C1 segment of cervical spinal cord (tissue), 14 donors: ENCODE results near the gene RUFY1.
A peak's percentile ranks its signal among the peaks of the same experiment; 100 is the strongest.
"Not testable (repeated sequence)": the region's sequence is repeated elsewhere in the genome, so short reads cannot be mapped to it uniquely, and the experiment has no call there.

Experiments
- DNase-seq, 14 donors: peaks; one replicate each; lab custom pipeline; 2025; lab: John Stamatoyannopoulos, UW

Gene RUFY1

GRCh38 chr5:179536676-179537075, 13.7 kb upstream of the RUFY1 start:
- DNase-seq, result no peak

- DNase-seq, result no peak
These were observed 8.2 kb upstream of the RUFY1 start for GRCh38 chr5:179542170-179542569.

- DNase-seq, result not testable (repeated sequence)
These were observed 7.1 kb upstream of the RUFY1 start for GRCh38 chr5:179543275-179543674.

DNA sequence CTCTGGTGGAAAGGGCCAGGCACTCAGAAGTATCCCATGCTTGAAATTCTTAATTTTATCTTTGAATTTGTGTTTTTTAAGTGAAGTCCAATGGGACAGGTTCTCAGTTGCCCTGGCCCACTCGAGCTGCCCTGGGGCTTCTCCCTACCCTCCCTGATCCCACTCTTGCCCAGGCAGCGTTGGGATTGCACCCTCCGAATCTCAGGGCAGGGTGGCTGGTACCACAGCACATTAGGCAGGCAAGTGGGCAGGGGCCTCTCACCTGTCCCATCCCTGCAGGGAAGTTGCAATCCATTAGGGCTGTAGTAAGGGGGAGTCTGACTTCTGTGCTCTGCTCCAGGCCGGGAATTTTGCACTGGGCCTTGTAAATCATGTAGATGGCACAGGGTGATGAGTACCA, 2.7 kb downstream of the RUFY1 start:
- DNase-seq, result no peak

DNA sequence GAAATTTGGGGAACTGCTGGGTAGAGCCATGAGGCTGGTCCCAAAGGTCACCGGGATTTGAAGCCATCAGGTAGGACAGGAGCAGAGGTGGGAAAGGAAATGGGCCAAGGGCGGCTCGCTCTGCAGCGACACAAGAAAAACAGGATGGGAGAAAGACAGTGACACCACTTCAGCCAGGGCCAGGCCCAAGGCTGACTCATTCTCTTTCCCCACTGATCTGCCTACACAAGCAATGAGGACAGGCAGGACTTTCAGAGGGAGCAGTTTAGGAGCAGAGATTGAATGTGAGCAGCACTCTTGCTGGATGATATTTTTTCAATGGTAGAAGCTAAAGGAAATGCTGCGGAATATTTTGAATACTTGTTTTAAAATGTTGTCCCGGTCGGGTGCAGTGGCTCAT, 3.5 kb downstream of the RUFY1 start:
- no peak for DNase-seq

- DNase-seq, result no peak
These were observed 4.6 kb downstream of the RUFY1 start for GRCh38 chr5:179554981-179555380.

GRCh38 chr5:179558261-179558799, 8.0 kb downstream of the RUFY1 start:
- not testable (repeated sequence) for DNase-seq

DNA sequence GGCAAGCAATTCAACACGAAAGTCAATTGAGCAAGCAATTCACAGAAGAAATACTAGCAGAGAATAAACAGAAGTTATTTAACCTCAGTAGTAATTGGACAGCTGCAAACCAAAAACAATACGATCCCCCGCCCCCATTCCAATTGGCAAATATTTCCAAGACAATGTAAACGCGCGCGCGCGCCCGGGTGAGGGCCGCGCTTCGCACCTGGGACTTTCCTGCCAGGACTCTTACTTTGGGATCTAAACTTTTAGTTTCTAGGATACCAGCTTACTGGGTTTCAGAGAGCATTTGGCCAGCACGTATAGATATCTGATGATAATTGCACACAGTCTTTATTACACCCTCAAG, 8.6 kb downstream of the RUFY1 start:
- peak in 5 of 14 donors; percentile 13 to 54 (median 36) for DNase-seq

DNA sequence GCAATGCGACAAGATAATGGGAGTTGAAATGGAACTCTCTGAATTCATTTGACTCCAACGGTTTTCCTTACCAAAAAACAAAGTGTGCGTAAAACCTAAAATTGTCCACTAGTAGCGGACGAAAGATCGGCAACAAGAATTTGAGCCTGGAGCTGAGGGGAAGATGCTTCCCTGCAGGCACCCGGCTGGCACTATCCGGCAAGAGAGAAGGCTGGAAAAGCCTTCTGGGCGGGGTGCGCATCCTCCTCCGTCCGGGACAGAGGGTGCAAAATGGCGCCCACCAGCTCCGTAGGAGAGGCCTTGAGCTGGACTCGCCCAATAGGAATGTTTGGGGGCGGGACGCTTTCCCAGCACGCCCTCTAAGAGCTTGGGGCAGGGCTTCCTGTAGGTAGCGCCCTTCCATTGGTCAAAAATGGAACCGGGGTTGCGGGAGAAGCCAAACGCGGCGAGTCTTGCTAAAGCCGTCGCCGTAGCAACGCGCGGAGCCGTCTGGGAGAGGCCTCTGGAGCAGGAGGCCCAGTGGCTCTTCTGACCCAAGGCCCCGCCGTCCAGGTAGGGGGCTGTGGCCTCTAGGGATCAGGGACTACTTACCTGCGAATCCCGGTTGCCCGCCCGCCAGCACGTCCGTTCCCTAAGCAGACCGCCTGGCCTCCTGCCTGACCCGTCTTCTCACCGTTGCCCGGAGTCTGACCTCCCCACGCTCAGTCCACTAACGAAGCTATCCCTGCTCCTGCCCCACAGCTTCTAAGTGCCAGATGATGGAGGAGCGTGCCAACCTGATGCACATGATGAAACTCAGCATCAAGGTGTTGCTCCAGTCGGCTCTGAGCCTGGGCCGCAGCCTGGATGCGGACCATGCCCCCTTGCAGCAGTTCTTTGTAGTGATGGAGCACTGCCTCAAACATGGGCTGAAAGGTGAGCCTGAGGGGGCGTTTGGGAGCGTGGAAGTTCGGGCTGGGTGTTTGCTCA, 9.2 kb downstream of the RUFY1 start:
- peak; percentile 64 to 99 (median 94) for DNase-seq

- no peak for DNase-seq
These were observed 14.2 kb downstream of the RUFY1 start for GRCh38 chr5:179564526-179564925.

DNA sequence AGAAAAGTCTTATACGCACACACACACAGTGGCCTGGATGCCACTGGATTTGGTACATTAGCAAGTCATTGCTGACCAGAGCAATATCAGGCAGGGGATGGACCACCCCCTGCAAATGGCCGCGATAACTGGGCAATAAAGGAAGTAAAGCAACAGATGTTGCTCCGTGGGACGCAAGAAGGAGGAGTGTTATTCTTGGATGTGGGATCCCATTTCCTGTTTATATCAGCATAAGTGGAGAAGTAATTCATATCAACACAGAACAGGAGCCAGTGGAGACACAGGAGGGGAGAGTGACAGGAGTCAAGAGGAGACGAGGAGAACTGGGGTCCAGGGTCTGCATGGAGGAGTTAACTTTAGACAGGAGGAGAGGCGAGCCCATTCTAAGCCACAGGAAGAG, 18.4 kb downstream of the RUFY1 start:
- no peak for DNase-seq

GRCh38 chr5:179572386-179572785, 22.0 kb downstream of the RUFY1 start:
- no peak for DNase-seq

GRCh38 chr5:179577286-179577960, 27.1 kb downstream of the RUFY1 start:
- DNase-seq, result no peak

DNA sequence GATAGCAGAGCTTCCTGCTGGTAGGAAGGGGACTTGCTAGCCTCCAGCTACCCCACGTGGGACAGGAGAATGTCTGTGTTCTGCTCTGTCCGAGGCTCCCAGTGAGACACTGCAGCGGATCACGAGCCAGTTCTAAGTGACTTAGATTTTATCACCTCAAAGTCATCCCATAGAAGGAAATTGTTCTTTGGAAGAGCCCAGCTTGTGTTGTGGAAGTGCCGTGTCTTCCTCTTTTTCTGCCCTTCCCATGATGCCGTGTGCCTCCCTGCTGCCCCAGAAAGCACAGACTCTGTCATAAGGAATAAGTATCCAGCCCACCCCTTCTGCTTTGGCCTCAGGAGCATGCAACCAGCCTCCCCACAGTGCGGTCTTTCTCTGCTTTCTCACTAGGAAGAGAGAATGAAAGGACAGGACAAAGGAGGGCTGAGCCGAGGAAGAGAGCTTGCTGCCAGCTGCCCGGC, 35.6 kb downstream of the RUFY1 start:
- peak in 3 of 14 donors; percentile 4 to 45 (median 11) for DNase-seq

DNA sequence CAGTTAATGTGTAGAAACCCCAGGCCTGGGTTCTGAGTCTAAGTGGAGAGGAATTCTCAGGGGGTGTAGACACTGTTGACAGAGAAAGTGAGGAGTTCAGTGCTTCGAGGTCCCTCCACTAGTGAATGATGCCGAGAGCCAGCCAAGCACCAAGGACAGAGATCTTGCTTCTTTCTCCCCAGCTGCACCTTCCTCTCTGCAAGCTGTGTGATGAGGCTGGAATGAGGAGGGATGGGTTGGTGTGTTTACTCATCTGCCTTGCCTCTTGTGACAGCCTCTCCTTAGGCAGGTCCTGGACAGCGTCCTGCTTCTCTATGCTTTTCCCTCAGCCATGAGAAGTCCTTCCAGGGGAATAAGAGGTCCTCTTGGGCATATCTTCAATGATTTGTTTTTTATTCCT, 37.8 kb downstream of the RUFY1 start:
- no peak for DNase-seq

- DNase-seq, result no peak
These were observed 45.6 kb downstream of the RUFY1 start for GRCh38 chr5:179595916-179596315.

DNA sequence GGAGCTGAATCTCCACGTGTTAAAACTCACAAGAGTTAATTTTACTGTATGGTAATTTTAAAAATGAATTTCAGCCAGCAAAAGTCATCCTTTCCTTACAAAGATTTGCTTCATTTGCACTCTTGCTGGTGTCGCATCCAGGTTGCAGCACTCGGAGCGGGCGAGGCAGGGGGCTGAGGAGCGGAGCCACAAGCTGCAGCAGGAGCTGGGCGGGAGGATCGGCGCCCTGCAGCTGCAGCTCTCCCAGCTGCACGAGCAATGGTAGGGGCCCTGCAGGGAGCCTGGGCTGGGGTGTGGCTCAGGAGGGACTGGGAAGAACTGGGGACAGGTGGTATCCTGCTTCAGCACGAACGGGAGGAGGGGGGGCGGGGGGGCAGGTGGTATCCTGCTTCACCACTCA, 46.1 kb downstream of the RUFY1 start:
- DNase-seq, result no peak

DNA sequence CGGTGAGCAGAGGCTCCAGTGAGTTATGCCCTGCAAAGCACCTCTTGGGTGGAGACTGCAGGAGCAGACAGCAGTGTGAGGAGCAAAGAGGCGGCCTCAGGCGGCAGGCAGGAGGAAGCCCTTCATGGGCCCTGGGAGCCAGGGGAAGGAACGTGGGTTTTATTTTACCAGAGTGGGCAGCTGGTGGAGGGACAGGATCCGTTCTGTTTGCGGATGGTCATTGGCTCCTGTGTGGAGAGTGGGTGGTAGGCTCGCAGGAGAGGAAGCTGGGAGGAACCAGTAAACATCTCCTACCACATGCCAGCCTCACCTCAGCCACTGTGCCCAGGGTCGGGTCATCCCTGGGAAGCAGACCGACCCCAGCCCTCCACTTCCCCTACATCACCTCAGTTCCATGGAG, 48.7 kb downstream of the RUFY1 start:
- no peak for DNase-seq

DNA sequence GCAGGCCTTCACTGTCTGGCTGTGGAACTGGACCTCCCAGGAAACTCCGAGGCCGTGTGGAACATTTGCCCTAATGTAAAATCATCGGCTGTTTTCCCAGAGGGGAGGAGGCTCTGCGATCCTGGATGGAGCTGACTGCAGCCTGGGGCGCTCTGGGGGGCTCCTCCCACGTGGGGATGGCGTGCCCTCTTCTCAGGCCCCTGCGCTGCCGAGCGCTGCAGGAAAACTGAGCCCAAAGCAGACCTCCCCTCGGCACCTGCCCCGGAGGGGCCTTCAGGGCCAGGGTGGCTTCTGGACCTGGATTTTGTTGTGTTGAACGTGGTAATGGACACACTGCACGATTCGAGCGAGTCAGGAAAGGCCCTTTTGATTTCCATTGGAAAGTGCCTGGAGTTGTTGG, 49.2 kb downstream of the RUFY1 start:
- DNase-seq, result no peak

DNA sequence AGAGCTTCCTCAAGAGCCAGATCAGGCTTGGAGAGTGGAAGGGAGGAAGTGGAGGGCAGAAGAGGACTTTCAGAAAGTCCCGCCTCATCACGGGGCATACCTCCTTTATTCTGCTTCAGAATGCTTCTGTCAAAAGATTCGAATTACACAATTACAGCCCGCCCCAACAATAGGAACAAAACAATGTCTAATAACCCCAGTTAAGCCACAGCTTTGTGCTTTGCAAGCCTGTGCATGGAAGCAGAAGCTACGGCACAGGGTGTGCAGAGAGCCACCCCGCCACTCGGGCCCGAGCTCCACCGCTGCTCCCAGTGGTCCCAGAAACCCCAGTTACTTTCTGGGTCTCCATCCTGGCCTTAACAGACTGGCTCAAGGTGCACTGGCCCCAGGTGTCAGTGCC, 49.6 kb downstream of the RUFY1 start:
- no peak for DNase-seq

GRCh38 chr5:179601871-179602625, 51.7 kb downstream of the RUFY1 start:
- DNase-seq, result no peak

GRCh38 chr5:179603308-179603707, 53.0 kb downstream of the RUFY1 start:
- no peak for DNase-seq
